ENCODE measurements around the gene HEATR3. TPM values are rescaled to one million over a fixed set of nuclear protein-coding genes. Genes with fewer than 3 reads are reported as not detected.

The HEATR3 gene
- total and polyA plus RNA-seq, 2 of the 8 experiments (the other 6 are each of a cell fraction or from before 2014, with no cell fraction given) = 13.0 to 29.2 TPM

GRCh38 chr16:50152351-50152806 lies 86.6 kb downstream of the HEATR3 start:
- DNase-seq (ENCODE audit: low read depth in 1 of 2, low spot score in 2 of 2) = peak; percentile 3 to 71
- POLR2A ChIA-PET (ENCODE audit: partially characterized antibody) = interaction anchor here (0.7 to 1.1 kb wide), 5 partner anchors 9 to 160 kb away, joined by 3 to 6 read pairs (median 3); no protein-coding TSS in a partner anchor
- no peak for TF ChIP-seq POU5F1 (IDR thresholded peaks at IDR 0.05; ENCODE audit: low read depth, low read length)
- no peak for TF ChIP-seq SRF (IDR thresholded peaks at IDR 0.05; ENCODE audit: low read depth, low read length)
- no peak for TF ChIP-seq YY1 (IDR thresholded peaks at IDR 0.05; ENCODE audit: low read depth, low read length)
- TF ChIP-seq TEAD4 (IDR thresholded peaks at IDR 0.05; ENCODE audit: low read depth, low read length) = no peak
- no peak for TF ChIP-seq HDAC6 (IDR thresholded peaks at IDR 0.05; ENCODE audit: low read depth, low read length)
- peak; percentile 39; the same call in 1 of the 2 replicates for TF ChIP-seq RBBP5 (IDR thresholded peaks at IDR 0.05; ENCODE audit: borderline replicate concordance, low read depth, low read length)
- no peak for TF ChIP-seq RXRA (IDR thresholded peaks at IDR 0.05; ENCODE audit: insufficient read depth, low read depth, low read length)
- TF ChIP-seq ZNF274 (IDR thresholded peaks at IDR 0.05; ENCODE audit: borderline replicate concordance, extremely low read depth, low read length) = no peak
- no peak for TF ChIP-seq KDM5A (IDR thresholded peaks at IDR 0.05; ENCODE audit: low read length)
- TF ChIP-seq SP1 (IDR thresholded peaks at IDR 0.05; ENCODE audit: low read depth, low read length) = no peak
- peak; percentile 27 to 34; a peak in 1 of 4 replicates for TF ChIP-seq HDAC2 (IDR thresholded peaks at IDR 0.05; ENCODE audit: borderline replicate concordance in 1 of 2, low read depth in 2 of 2, low read length in 2 of 2)
- no peak for TF ChIP-seq TBP (IDR thresholded peaks at IDR 0.05; ENCODE audit: low read depth, low read length)
- no peak for TF ChIP-seq RAD21 (IDR thresholded peaks at IDR 0.05 in 1 of 2, conservative IDR thresholded peaks at IDR 0.05 in 1 of 2; ENCODE audit: low read depth in 2 of 2, low read length in 2 of 2)

More at GRCh38 chr16:50152351-50152806, 86.6 kb downstream of the HEATR3 start:
- Histone ChIP-seq H2BK12ac (ENCODE audit: low read depth, low read length) (no peak overlapping the region), H4K5ac (ENCODE audit: insufficient read length, low read depth, low read length) (peak overlapping the region; percentile 70), H2BK15ac (ENCODE audit: low read length) (0 out of 2 replicates have a peak overlapping the region, but pooled peaks have one; percentile 92), H3K18ac (ENCODE audit: extremely low read depth, low read length) (peak overlapping the region; percentile 97), H2BK5ac (ENCODE audit: low read depth, low read length) (peak overlapping the region; percentile 98), H3K79me2 (ENCODE audit: control insufficient read depth in 1 of 2, insufficient read depth in 2 of 2, low read length in 2 of 2) (peaks cover 4 to 34% of the 10 kb centered on the region in 2 experiments; a peak in 3 of 4 replicates), H2AFZ (ENCODE audit: low read length) (peak overlapping the region; percentile 97), H3K27me3 (replicated peaks in 1 of 4; ENCODE audit: control insufficient read depth in 3 of 4, extremely low read depth in 1 of 4, insufficient read depth in 3 of 4, low read length in 3 of 4) (no peaks in the 10 kb centered on the region), H2BK120ac (replicated peaks; ENCODE audit: low read depth, low read length) (peak overlapping the region; percentile 96), H3K4me1 (replicated peaks in 1 of 4; ENCODE audit: control insufficient read depth in 3 of 4, insufficient read depth in 4 of 4, low read length in 3 of 4) (peaks cover 0 to 9% (median 7%) of the 10 kb centered on the region in 4 experiments; a peak in 5 of 7 replicates), H4K91ac (replicated peaks; ENCODE audit: insufficient read length, low read length) (peak overlapping the region; percentile 79), H4K20me1 (replicated peaks in 1 of 2; ENCODE audit: control insufficient read depth in 1 of 2, insufficient read depth in 2 of 2, low read length in 2 of 2) (peaks cover 10 to 14% of the 10 kb centered on the region in 2 experiments), H2AK5ac (ENCODE audit: low read depth, low read length) (no peak overlapping the region), H3K27ac (ENCODE audit: low read depth, low read length) (peak overlapping the region; percentile 99; the same call in 1 of the 2 replicates), H3K4ac (replicated peaks; ENCODE audit: insufficient read length, low read depth, low read length) (no peak overlapping the region), H2BK20ac (ENCODE audit: low read length) (no peak overlapping the region), H3K36me3 (ENCODE audit: control insufficient read depth in 2 of 4, insufficient read depth in 4 of 4, low read length in 3 of 4) (no peaks in the 10 kb centered on the region), H3K14ac (ENCODE audit: insufficient read length) (no peak overlapping the region), H4K8ac (ENCODE audit: extremely low read depth, insufficient read depth, low read length) (peak overlapping the region; percentile 65; the same call in 1 of the 2 replicates), H3K79me1 (ENCODE audit: low read depth, low read length) (peaks cover 8% of the 10 kb centered on the region), H3K56ac (replicated peaks; ENCODE audit: insufficient read length, low read depth, low read length) (peak overlapping the region; percentile 21), H3K9ac (replicated peaks in 1 of 4; ENCODE audit: extremely low read depth in 1 of 4, low read depth in 3 of 4, low read length in 3 of 4) (peak overlapping the region in 3 of 4 experiments; percentile 42 to 97 (median 89); a peak in 5 of 7 replicates), H3K23ac (ENCODE audit: insufficient read length) (no peak overlapping the region), H3K23me2 (ENCODE audit: low read depth, low read length) (peaks cover 14% of the 10 kb centered on the region), H3K9me3 (ENCODE audit: insufficient read depth in 2 of 2, low read depth in 1 of 2, low read length in 1 of 2) (no peaks in the 10 kb centered on the region), H3K4me2 (ENCODE audit: insufficient read depth in 1 of 2, low read depth in 2 of 2, low read length in 2 of 2) (peak overlapping the region; percentile 83 to 90), H3K4me3 (ENCODE audit: extremely low read depth in 1 of 4, insufficient read depth in 2 of 4, low read depth in 3 of 4, low read length in 4 of 4) (peak overlapping the region; percentile 71 to 99 (median 87))
- CTCF ChIA-PET (ENCODE audit: partially characterized antibody) = interaction anchor here (0.9 to 1.2 kb wide), 4 partner anchors 16 to 128 kb away, joined by 3 to 4 read pairs (median 4); partner anchors contain the start of genes CNEP1R1 and HEATR3
- WGBS, 2 experiments (ENCODE audit: extremely low coverage in 1 of 2, insufficient coverage in 1 of 2, insufficient read length in 1 of 2, insufficient replicate concordance in 2 of 2, low coverage in 1 of 2, low lambda C conversion rate in 2 of 2, missing lambda C conversion rate in 1 of 2) = 6% methylated on average over 24 of the region's 24 CpGs; no CpG with 5 or more reads in 1 of the 2 experiments
- no peak for FAIRE-seq
